Colon (tissue), 2 donors: ENCODE results near the gene HADH.
"Not testable (repeated sequence)": the region's sequence is repeated elsewhere in the genome, so short reads cannot be mapped to it uniquely, and the experiment has no call there.

Experiments used
- FAIRE-seq: peaks from 2 replicates; lab custom pipeline; 2012; peaks lifted over from hg19 to GRCh38; lab: Jason Lieb, UNC
- donor health status: control.
- donor health status: control.

HADH gene

GRCh38 chr4:107996949-107997788 lies 7.5 kb downstream of the HADH start:
- no peak for FAIRE-seq

- no peak for FAIRE-seq
Observed at GRCh38 chr4:107997794-107998193, 8.1 kb downstream of the HADH start.

GRCh38 chr4:107999932-108000539 lies 10.3 kb downstream of the HADH start:
- FAIRE-seq: no peak

DNA sequence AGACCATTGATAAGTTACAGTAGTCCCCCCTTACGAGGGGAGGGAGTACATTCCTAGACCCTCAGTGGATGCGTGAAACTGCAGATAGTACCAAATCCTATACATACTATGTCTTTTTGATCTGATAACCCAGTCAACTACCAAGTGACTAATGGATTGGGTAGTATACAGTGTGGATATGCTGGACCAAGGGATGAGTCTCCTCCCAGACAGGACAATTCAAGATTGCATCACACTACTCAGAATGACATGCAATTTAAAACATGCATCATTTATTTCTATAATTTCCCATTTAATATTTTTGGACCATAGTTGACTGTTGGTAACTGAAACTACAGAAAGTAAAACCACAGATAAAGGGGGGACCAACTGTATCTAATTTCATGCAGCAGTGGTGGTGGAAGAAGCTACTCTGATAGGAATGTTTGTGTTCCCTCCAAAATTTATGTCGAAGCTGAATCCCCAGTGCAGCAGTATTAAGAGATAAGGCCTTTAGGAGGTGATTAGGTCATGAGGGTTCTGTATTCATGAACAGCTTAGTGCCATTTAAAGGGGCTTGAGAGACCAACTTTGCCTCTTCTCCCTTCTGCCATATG lies 11.9 kb downstream of the HADH start:
- FAIRE-seq: no peak

- no peak for FAIRE-seq
Observed at GRCh38 chr4:108003982-108004515, 14.4 kb downstream of the HADH start.

DNA sequence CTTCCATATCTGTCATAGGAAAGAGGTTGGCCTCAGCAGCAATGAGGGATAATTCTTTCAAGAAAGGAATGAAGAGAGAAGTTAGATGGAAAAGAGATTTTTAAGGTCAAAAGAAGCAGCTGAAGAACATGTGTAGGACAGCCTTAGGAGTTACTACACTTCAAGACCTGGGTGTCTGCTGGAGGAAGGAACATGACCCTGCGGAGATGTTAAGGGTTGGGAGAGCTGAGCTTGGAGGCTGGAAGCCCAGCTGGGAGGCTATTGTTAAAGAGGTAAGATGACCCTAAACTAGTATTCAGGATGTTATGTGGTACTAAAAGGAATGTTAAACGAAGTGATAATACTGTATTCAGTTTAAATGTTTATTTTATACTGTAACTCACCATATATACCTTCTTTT lies 15.0 kb downstream of the HADH start:
- FAIRE-seq: no peak

DNA sequence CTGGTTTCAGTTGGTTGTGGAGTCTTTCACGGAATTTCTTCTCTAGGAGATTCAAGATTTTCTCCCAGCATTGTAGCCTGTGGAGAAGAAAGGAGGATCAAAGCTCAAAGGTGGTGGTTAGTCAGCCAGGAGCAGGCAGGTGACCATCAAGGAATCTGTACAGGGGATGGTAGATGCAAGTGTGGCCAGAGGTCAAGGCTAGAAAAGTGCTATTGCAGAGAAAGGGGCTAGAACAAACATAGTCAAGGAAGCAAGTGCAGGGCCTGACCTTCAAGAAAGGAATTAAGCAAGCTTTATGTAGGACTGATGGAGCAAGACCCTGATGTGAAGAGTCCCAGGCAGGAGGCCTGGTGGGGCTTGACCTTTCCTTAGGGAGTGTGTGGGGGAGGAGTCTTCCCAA lies 16.1 kb downstream of the HADH start:
- no peak for FAIRE-seq

GRCh38 chr4:108006361-108006760 lies 16.7 kb downstream of the HADH start:
- FAIRE-seq: no peak

DNA sequence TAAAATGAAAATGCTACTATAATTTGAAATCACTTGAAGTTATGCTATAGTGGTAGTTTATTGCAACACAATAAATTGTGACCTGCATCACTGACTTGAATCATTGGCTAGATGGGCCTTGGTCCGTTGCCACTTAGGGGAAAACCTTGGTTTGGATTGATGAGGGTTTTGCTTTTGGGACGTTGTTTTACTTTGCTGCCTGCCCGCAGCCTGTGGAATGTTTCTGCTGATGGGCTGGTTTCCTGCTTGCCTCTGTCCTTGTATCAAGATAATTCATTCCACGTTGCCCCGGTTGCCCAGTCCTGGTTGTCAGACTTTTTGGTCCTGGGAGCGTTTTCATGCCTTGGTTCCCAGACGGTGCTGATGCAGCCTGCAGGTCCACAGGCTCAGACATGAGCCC lies 18.3 kb downstream of the HADH start:
- no peak for FAIRE-seq

DNA sequence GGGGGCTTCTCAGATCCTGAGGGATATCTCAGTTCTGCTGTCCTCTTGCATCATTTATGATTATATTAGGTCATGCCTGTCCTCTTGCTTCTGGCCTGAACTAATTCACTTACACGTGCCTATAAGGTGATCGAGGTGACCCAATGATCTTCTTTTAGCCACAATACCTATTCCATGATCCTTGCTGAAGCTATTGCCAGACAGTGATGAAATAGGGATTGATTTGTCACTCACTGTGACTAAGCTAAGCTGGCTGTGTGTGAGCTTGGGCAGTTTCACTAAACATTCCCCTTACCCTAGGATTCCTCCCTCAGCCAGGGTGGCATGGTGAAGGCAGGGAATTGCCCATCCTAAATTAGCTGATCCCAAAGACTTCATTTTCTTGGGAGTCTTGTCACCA lies 19.0 kb downstream of the HADH start:
- no peak for FAIRE-seq

DNA sequence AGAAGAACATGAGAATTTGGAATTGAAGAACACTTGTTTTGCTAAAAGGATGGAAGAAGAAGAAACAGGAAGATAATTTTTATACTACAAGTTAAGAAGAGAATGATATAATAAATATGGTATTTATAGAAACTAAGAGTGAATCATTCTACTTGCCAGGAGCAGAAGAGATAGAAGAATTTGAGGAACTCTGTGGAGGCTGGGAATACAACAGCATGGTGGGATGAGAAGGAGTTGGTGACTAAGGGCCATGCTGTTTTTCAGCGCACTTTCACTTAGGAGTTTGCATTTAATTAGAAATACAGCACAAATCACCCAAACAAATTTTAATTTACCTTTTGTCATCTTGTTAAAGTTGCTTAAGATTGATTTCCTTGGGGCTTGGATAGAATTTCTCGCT lies 20.5 kb downstream of the HADH start:
- FAIRE-seq: no peak

DNA sequence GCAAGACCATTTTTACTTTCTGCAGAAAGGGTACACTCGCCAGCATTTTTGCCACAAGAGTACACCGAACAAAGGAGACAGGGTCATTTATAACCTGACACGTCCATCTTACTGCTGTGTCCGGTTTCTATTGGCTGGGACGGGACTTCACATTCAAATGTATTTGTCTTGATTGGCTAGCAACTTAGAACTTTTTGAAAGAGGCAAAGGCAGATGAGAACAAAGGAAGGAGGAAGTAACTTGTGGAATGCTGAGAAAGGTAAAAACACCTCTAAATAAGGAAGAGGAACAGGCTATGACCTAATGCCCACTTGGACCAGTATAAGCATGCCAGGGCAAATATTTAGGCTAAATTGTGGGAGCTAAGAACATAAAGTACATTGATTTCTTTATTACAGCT lies 22.7 kb downstream of the HADH start:
- FAIRE-seq: not testable (repeated sequence)

DNA sequence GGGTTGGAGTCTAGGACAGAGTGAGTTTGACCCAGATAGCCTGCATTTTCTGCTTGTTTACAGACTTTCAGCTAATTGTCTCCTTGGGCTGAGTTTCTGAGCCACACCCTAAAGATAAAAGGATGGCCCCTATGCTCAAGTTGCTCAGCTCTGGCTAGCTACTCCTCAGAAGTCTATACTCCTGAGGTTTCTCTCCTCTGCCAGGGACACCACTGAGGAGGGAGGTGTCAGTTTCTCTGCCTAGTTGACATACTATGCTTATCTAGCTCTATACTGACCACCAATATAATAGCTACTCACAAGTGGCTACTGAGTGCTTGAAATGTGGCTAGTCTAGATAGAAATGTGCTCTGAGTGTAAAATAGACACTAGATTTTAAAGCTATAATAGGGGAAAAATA lies 23.6 kb downstream of the HADH start:
- no peak for FAIRE-seq

DNA sequence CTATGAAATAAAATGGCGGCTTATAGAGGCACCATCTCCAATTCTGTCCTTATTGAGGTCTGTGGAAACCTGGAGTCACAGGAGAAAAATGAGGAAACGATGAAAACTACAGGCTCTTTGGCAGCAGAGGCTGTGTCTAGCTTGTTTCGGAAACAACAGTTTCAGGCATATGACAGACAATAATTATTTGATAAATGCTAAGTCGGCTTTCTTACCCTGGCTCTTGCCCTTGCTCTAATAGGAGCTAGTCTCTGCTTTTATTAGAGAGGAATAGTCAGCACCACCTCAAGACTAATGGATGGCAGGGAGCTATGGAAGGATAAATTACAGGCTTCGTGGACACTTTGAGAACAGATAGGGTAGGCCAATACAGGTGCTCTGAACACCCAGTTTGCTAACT lies 24.3 kb downstream of the HADH start:
- no peak for FAIRE-seq

DNA sequence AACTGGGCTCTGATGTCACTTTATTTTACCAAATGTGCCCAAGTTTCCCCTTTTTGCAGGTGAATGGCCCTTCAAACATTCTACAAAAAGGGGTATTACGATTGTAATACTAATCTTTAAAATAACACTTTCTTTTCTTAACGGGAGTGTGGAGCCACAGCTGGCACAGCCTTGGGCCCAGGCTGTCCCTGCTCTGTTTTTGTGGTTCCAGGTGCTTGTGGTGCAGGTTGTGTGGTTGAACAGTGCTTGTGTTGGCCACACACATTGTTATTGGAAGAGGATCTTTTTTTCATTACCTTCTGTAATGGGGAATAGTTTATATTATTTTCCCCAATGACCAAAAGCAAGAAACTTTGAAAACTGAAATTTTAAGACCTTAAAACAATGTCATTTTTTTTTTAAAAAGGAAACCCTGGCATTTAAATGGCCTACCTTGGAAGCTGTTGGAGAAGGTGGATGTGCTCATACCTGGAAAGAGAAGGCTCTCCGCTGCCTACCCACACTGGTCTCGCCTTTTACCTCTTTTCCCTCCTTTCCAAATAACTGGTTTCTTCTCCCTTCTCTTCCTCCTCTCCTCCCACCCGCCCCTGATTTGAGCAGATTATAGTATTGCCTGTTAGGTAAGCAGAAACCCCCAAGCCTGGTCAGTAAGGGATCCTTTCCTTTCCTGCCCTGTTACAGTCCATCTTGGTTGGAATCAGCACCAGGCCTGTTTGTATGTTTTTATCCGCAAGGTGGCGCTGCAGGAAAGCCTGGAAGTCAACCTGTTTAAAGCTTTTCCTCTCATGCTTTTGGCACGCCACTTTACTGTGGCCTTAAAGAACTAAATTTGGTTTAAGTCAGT lies 28.6 kb downstream of the HADH start:
- FAIRE-seq: no peak

DNA sequence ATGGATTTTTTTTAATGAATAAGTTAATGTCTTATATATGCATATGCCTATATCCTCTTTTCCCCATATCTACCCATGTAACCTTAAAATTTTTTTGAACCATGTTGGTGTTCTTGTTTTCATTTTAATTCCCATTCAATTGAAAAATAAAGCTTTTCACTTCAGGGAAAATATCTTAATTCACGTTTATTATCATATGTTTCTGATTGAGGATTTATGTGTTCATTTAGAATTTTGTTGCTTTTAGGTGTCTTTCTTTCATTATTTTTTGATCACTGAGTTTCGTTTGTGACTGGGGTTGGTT lies 29.1 kb downstream of the HADH start:
- FAIRE-seq: peak; percentile 5

GRCh38 chr4:108024085-108024877 lies 34.6 kb downstream of the HADH start:
- no peak for FAIRE-seq

GRCh38 chr4:108024878-108025165 lies 35.1 kb downstream of the HADH start:
- no peak for FAIRE-seq

DNA sequence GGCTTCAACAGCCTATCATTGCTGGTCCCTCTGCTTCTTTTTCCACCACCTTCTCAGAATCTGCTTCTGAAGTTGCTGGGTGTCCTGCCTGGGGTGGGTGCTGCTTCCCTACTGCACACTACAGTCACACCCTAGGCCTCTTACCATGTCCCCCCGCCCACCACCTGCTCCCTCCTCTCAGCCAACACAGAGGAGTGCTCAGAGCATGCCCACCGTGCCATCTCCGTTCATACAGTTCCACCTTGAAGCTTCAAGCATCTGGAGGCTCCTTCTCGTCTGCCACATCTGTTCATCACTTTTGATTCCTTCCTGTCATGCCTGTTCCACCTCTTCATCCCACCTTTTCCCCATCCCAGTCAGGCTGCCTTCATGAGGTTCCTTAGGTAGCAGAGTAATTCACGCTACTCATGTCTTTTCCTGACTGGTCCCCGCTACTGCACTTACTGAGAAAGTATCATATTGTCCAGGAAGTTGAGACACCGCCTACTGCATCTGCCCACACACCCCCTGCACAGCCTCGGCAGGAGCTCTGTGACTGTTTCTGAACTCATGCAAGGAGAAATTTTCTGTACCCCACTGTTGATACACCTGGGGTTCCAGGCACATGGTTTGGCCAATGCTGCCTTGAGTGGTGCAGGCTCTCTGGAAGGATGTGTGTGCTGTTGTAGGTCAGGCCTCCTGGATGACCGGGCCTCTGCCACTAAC lies 39.5 kb downstream of the HADH start:
- FAIRE-seq: no peak

DNA sequence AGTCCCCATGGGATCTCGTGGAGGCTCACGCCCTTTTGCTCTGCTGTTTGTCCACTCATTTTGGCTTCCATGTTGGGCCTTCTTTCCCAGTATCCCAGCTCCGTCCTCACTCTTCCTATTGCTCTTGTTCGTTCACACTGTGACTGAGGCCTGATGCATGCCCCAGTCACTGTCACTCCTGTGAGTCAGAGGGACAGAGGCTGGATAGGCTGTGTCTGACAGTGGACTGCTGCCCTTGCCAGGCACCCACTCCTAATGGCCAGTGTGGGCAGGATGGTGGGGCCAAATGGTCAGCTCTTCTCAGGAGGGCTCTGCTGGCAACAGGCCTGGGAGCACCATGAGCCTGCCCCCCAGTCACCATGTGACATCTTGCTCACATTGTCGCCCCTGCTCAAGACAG lies 40.0 kb downstream of the HADH start:
- FAIRE-seq: no peak

DNA sequence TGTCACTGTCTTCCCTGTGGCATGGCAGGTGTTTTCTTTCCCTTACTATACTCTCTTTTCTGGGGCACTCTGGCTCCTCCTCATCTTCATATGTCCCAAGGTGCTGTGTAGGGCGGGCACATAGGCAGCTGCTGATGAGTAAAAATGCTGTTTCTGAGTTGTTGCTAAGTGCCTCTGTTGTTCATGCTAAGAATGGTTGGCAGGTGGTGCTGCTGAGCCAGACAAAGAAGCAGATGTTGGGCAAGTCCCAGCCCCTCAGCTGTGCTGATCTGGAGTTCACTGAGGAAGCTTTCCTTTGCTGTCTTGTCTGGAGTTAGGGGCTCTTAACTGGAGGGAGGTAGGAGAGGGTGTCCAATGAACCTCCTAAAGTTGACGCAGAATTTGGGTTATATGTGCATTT lies 40.6 kb downstream of the HADH start:
- FAIRE-seq: no peak
